ENCODE results near the gene PLEKHM1.

PLEKHM1 gene

DNA sequence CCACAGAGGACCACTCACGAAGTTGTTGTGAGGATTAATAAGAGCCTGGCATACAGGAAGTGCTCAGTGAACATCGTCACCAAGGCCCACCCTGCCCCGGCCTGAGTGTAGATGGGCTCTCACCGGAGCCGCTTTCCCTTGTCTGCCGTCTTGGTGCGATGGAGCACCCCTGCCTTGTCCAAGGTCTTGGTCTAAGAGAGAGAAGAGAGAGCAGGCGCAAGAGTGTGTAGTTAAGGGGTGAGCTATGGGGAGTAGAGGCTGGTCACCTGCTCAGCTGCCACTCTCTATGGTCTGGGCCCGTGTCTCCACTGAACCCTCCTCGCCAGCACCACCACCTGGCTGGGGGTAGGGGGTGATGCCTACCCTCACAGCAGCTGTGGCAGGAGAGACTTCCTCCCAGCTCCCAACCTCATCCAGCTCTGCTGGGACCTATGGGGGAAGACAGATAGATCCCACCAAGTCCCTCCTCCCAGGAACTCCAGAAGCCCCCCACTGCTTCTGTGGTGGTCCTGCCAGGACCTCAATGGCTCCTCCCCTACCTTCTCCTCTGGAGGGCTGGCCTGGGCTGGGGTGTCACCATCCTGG lies 86.5 kb downstream of the PLEKHM1 start:
- Histone ChIP-seq H3K4me1 (ENCODE audit: insufficient read depth, low read length) (no peaks in the 10 kb centered on the region), H3K27ac (ENCODE audit: low read depth, low read length) (no peak overlapping the region), H3K9me3 (ENCODE audit: low read length) (no peaks in the 10 kb centered on the region), H3K27me3 (ENCODE audit: control insufficient read depth in 1 of 2, insufficient read depth in 2 of 2, low read length in 2 of 2) (peaks cover 0 to 5% of the 10 kb centered on the region in 2 donors), H3K4me3 (ENCODE audit: low read depth in 1 of 2, low read length in 2 of 2) (no peak overlapping the region), H3K9ac (ENCODE audit: low read length) (no peak overlapping the region), H3K36me3 (ENCODE audit: insufficient read depth, low read length) (no peaks in the 10 kb centered on the region)

- no peaks in the 10 kb centered on the region for H3K4me1 ChIP-seq (ENCODE audit: insufficient read depth, low read length)
- no peak overlapping the region for H3K4me3 ChIP-seq (ENCODE audit: low read depth in 1 of 2, low read length in 2 of 2)
- no peak overlapping the region for H3K9ac ChIP-seq (ENCODE audit: low read length)
- H3K27ac ChIP-seq (ENCODE audit: low read depth, low read length): no peak overlapping the region
- no peaks in the 10 kb centered on the region for H3K9me3 ChIP-seq (ENCODE audit: low read length)
- peaks cover 0 to 5% of the 10 kb centered on the region in 2 donors for H3K27me3 ChIP-seq (ENCODE audit: control insufficient read depth in 1 of 2, insufficient read depth in 2 of 2, low read length in 2 of 2)
- H3K36me3 ChIP-seq (ENCODE audit: insufficient read depth, low read length): no peaks in the 10 kb centered on the region
Observed at GRCh38 chr17:45402916-45403315, 87.6 kb downstream of the PLEKHM1 start.

- H3K27me3 ChIP-seq (ENCODE audit: control insufficient read depth in 1 of 2, insufficient read depth in 2 of 2, low read length in 2 of 2): peaks cover 0 to 5% of the 10 kb centered on the region in 2 donors
- H3K9me3 ChIP-seq (ENCODE audit: low read length): no peaks in the 10 kb centered on the region
- no peak overlapping the region for H3K27ac ChIP-seq (ENCODE audit: low read depth, low read length)
- no peaks in the 10 kb centered on the region for H3K4me1 ChIP-seq (ENCODE audit: insufficient read depth, low read length)
- H3K9ac ChIP-seq (ENCODE audit: low read length): no peak overlapping the region
- no peak overlapping the region for H3K4me3 ChIP-seq (ENCODE audit: low read depth in 1 of 2, low read length in 2 of 2)
- no peaks in the 10 kb centered on the region for H3K36me3 ChIP-seq (ENCODE audit: insufficient read depth, low read length)
Observed at GRCh38 chr17:45398800-45399199, 91.7 kb downstream of the PLEKHM1 start.

GRCh38 chr17:45397796-45398195 lies 92.7 kb downstream of the PLEKHM1 start:
- H3K4me3 ChIP-seq (ENCODE audit: low read depth in 1 of 2, low read length in 2 of 2): no peak overlapping the region
- H3K9me3 ChIP-seq (ENCODE audit: low read length): no peaks in the 10 kb centered on the region
- H3K36me3 ChIP-seq (ENCODE audit: insufficient read depth, low read length): no peaks in the 10 kb centered on the region
- no peak overlapping the region for H3K27ac ChIP-seq (ENCODE audit: low read depth, low read length)
- no peaks in the 10 kb centered on the region for H3K4me1 ChIP-seq (ENCODE audit: insufficient read depth, low read length)
- peaks cover 0 to 5% of the 10 kb centered on the region in 2 donors for H3K27me3 ChIP-seq (ENCODE audit: control insufficient read depth in 1 of 2, insufficient read depth in 2 of 2, low read length in 2 of 2)
- H3K9ac ChIP-seq (ENCODE audit: low read length): no peak overlapping the region

- no peaks in the 10 kb centered on the region for H3K4me1 ChIP-seq (ENCODE audit: insufficient read depth, low read length)
- no peak overlapping the region for H3K4me3 ChIP-seq (ENCODE audit: low read depth in 1 of 2, low read length in 2 of 2)
- no peaks in the 10 kb centered on the region for H3K36me3 ChIP-seq (ENCODE audit: insufficient read depth, low read length)
- H3K27me3 ChIP-seq (ENCODE audit: control insufficient read depth in 1 of 2, insufficient read depth in 2 of 2, low read length in 2 of 2): peaks cover 0 to 5% of the 10 kb centered on the region in 2 donors
- H3K9me3 ChIP-seq (ENCODE audit: low read length): no peaks in the 10 kb centered on the region
- H3K27ac ChIP-seq (ENCODE audit: low read depth, low read length): no peak overlapping the region
- no peak overlapping the region for H3K9ac ChIP-seq (ENCODE audit: low read length)
Observed at GRCh38 chr17:45396496-45397205, 93.9 kb downstream of the PLEKHM1 start.

DNA sequence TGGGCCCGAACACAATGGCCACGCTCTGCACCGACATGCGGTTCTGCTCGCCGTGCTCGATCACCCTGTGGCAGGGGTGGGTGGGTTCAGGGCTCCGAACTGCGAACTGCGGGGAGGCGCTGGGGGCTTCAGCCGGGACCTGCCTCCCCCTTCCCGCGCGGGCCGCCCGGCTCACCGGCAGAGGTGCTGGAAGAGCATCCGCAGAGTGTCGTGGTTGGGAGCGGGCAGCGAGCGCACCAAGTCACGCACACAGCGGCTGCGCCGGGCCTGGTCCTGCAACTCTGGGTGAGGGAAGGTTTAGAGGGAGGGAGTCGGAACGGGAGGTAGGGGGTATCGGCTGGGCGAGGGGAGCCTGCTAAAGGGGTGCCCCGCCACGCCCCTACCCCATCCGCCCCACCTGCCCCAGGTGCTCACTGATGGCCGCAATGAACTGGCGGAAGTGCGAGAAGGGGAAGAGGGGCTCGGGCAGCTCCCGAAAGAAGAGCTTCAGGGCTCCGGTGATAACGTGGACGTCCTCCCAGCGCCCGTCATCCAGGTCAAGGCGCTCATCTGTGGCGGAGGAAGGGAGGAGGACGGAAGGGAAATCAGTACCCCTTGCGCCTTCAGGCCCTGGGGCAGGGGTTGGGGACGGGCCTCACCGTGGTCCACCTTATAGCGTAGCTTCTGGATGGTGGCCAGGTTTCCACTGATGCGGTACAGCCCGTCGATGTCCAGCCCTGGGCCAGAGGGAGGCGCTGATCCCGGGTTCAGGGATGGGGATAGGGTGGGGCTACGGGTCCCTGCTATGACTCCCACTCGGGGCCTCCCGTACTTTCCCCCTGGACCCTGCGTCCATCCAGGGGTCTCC lies 94.7 kb downstream of the PLEKHM1 start:
- Histone ChIP-seq H3K27ac (ENCODE audit: low read depth, low read length) (no peak overlapping the region), H3K4me3 (ENCODE audit: low read depth in 1 of 2, low read length in 2 of 2) (peak overlapping the region; percentile 23 to 59), H3K9ac (ENCODE audit: low read length) (no peak overlapping the region), H3K36me3 (ENCODE audit: insufficient read depth, low read length) (no peaks in the 10 kb centered on the region), H3K27me3 (ENCODE audit: control insufficient read depth in 1 of 2, insufficient read depth in 2 of 2, low read length in 2 of 2) (peaks cover 0 to 5% of the 10 kb centered on the region in 2 donors), H3K9me3 (ENCODE audit: low read length) (no peaks in the 10 kb centered on the region), H3K4me1 (ENCODE audit: insufficient read depth, low read length) (no peaks in the 10 kb centered on the region)

DNA sequence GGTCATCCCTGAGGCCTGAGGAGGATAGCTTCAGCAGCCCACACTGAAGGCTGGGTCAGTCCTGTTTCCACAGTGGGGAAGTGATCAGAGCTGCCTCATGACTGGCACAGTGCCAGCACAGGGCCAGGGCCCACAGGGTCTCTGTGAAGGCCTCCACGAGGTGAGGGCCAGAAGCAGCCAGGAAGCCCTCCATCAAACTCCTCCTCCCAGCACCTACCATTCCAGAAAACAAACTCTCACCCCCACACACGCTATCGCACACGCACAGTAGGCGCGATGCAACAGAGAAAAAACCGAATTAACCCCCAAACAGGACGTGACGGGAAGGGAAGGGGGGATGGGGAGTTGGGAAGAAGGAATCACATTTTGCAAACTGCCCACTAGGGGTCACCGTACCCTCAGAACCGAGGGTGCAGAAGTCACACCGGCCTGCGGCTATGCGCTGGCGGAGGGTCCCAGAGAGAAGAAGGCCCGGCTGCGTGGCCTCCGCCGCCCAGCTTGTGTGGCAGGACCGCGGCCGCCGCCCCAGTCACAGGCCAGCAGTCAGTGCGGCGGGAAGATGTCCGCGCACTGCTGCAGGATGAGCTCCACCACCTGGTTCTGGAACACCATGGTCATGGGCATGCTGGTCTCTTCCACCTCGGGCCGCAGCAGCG lies 95.5 kb downstream of the PLEKHM1 start:
- Histone ChIP-seq H3K27ac (ENCODE audit: low read depth, low read length) (no peak overlapping the region), H3K9me3 (ENCODE audit: low read length) (no peaks in the 10 kb centered on the region), H3K9ac (ENCODE audit: low read length) (no peak overlapping the region), H3K27me3 (ENCODE audit: control insufficient read depth in 1 of 2, insufficient read depth in 2 of 2, low read length in 2 of 2) (peaks cover 0 to 5% of the 10 kb centered on the region in 2 donors), H3K4me1 (ENCODE audit: insufficient read depth, low read length) (no peaks in the 10 kb centered on the region), H3K4me3 (ENCODE audit: low read depth in 1 of 2, low read length in 2 of 2) (peak overlapping the region; percentile 23 to 59), H3K36me3 (ENCODE audit: insufficient read depth, low read length) (no peaks in the 10 kb centered on the region)

GRCh38 chr17:45394564-45394912 lies 96.0 kb downstream of the PLEKHM1 start:
- H3K27me3 ChIP-seq (ENCODE audit: control insufficient read depth in 1 of 2, insufficient read depth in 2 of 2, low read length in 2 of 2): peaks cover 0 to 7% of the 10 kb centered on the region in 2 donors
- no peak overlapping the region for H3K9ac ChIP-seq (ENCODE audit: low read length)
- peak overlapping the region; percentile 23 to 59 for H3K4me3 ChIP-seq (ENCODE audit: low read depth in 1 of 2, low read length in 2 of 2)
- no peaks in the 10 kb centered on the region for H3K9me3 ChIP-seq (ENCODE audit: low read length)
- H3K36me3 ChIP-seq (ENCODE audit: insufficient read depth, low read length): no peaks in the 10 kb centered on the region
- no peak overlapping the region for H3K27ac ChIP-seq (ENCODE audit: low read depth, low read length)
- H3K4me1 ChIP-seq (ENCODE audit: insufficient read depth, low read length): no peaks in the 10 kb centered on the region

GRCh38 chr17:45394091-45394490 lies 96.4 kb downstream of the PLEKHM1 start:
- Histone ChIP-seq H3K4me3 (ENCODE audit: low read depth in 1 of 2, low read length in 2 of 2) (no peak overlapping the region), H3K4me1 (ENCODE audit: insufficient read depth, low read length) (no peaks in the 10 kb centered on the region), H3K27ac (ENCODE audit: low read depth, low read length) (no peak overlapping the region), H3K9me3 (ENCODE audit: low read length) (no peaks in the 10 kb centered on the region), H3K36me3 (ENCODE audit: insufficient read depth, low read length) (no peaks in the 10 kb centered on the region), H3K27me3 (ENCODE audit: control insufficient read depth in 1 of 2, insufficient read depth in 2 of 2, low read length in 2 of 2) (peaks cover 0 to 12% of the 10 kb centered on the region in 2 donors), H3K9ac (ENCODE audit: low read length) (no peak overlapping the region)

DNA sequence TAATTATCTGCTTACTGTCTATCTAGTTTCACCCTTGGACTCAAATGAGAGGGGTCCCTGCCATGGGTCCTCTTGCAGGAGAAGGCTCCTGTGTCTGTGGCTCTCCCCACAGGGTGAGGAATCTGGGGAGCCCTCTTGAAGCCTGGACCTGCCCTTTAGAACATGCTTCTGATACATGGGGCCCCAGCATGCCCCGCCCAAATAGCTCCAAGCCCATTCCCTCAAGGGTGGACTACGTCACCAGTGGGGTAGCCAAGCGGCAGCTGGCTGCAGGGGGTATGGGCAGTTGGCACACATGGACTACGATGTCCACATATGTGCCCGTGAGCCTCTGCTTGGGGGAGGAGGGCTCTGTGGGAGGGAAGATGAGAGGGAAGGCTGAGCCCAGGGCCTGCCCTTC lies 97.1 kb downstream of the PLEKHM1 start:
- Histone ChIP-seq H3K4me1 (ENCODE audit: insufficient read depth, low read length) (no peaks in the 10 kb centered on the region), H3K27me3 (ENCODE audit: control insufficient read depth in 1 of 2, insufficient read depth in 2 of 2, low read length in 2 of 2) (peaks cover 0 to 12% of the 10 kb centered on the region in 2 donors), H3K9ac (ENCODE audit: low read length) (no peak overlapping the region), H3K9me3 (ENCODE audit: low read length) (no peaks in the 10 kb centered on the region), H3K4me3 (ENCODE audit: low read depth in 1 of 2, low read length in 2 of 2) (no peak overlapping the region), H3K36me3 (ENCODE audit: insufficient read depth, low read length) (no peaks in the 10 kb centered on the region), H3K27ac (ENCODE audit: low read depth, low read length) (no peak overlapping the region)

- Histone ChIP-seq H3K36me3 (ENCODE audit: insufficient read depth, low read length) (no peaks in the 10 kb centered on the region), H3K27ac (ENCODE audit: low read depth, low read length) (no peak overlapping the region), H3K4me1 (ENCODE audit: insufficient read depth, low read length) (no peaks in the 10 kb centered on the region), H3K9me3 (ENCODE audit: low read length) (no peaks in the 10 kb centered on the region), H3K27me3 (ENCODE audit: control insufficient read depth in 1 of 2, insufficient read depth in 2 of 2, low read length in 2 of 2) (peaks cover 0 to 12% of the 10 kb centered on the region in 2 donors), H3K4me3 (ENCODE audit: low read depth in 1 of 2, low read length in 2 of 2) (no peak overlapping the region), H3K9ac (ENCODE audit: low read length) (no peak overlapping the region)
Observed at GRCh38 chr17:45391918-45392317, 98.6 kb downstream of the PLEKHM1 start.

Data from muscle layer of colon (tissue), 2 donors.